ENCODE measurements around the gene PLCB4.

The PLCB4 gene

GRCh38 chr20:9334866-9335265, 266.0 kb downstream of the PLCB4 start:
- FAIRE-seq, result no peak

GRCh38 chr20:9338101-9338500, 269.2 kb downstream of the PLCB4 start:
- no peak for FAIRE-seq

- FAIRE-seq, result no peak
Measured at GRCh38 chr20:9339708-9340107, 270.8 kb downstream of the PLCB4 start.

GRCh38 chr20:9342651-9343050, 273.8 kb downstream of the PLCB4 start:
- FAIRE-seq, result no peak

- no peak for FAIRE-seq
Measured at GRCh38 chr20:9344083-9344920, 275.4 kb downstream of the PLCB4 start.

GRCh38 chr20:9348316-9348715, 279.4 kb downstream of the PLCB4 start:
- FAIRE-seq, result no peak

- no peak for FAIRE-seq
Measured at GRCh38 chr20:9348747-9349146, 279.9 kb downstream of the PLCB4 start.

- FAIRE-seq, result no peak
Measured at GRCh38 chr20:9349249-9349648, 280.4 kb downstream of the PLCB4 start.

- FAIRE-seq, result no peak
Measured at GRCh38 chr20:9352739-9353138, 283.9 kb downstream of the PLCB4 start.

- no peak for FAIRE-seq
Measured at GRCh38 chr20:9353180-9353915, 284.5 kb downstream of the PLCB4 start.

- FAIRE-seq, result no peak
Measured at GRCh38 chr20:9353916-9354276, 285.0 kb downstream of the PLCB4 start.

GRCh38 chr20:9354579-9354978, 285.7 kb downstream of the PLCB4 start:
- FAIRE-seq, result no peak

- FAIRE-seq, result no peak
Measured at GRCh38 chr20:9358001-9358400, 289.1 kb downstream of the PLCB4 start.

- no peak for FAIRE-seq
Measured at GRCh38 chr20:9359561-9360308, 290.8 kb downstream of the PLCB4 start.

- no peak for FAIRE-seq
Measured at GRCh38 chr20:9360431-9360830, 291.5 kb downstream of the PLCB4 start.

GRCh38 chr20:9363673-9364072, 294.8 kb downstream of the PLCB4 start:
- FAIRE-seq, result no peak

GRCh38 chr20:9367328-9367727, 298.4 kb downstream of the PLCB4 start:
- no peak for FAIRE-seq

- no peak for FAIRE-seq
Measured at GRCh38 chr20:9367746-9368145, 298.9 kb downstream of the PLCB4 start.

- FAIRE-seq, result no peak
Measured at GRCh38 chr20:9368893-9369292, 300.0 kb downstream of the PLCB4 start.

GRCh38 chr20:9369557-9369956, 300.7 kb downstream of the PLCB4 start:
- no peak for FAIRE-seq

GRCh38 chr20:9374072-9374471, 305.2 kb downstream of the PLCB4 start:
- FAIRE-seq, result no peak

- no peak for FAIRE-seq
Measured at GRCh38 chr20:9374480-9374879, 305.6 kb downstream of the PLCB4 start.

GRCh38 chr20:9375221-9375681, 306.4 kb downstream of the PLCB4 start:
- FAIRE-seq, result no peak

GRCh38 chr20:9377007-9377406, 308.1 kb downstream of the PLCB4 start:
- no peak for FAIRE-seq
